Body of pancreas (tissue), 4 donors: Measurements from ENCODE around the gene FBXL7. TPM values are rescaled to one million over a fixed set of nuclear protein-coding genes. Genes with fewer than 3 reads are reported as not detected.

Experiments
- ATAC-seq: fragments of 150-250 bp; one replicate; pipeline ENCODE4 v1.9.1; 2016
- DNase-seq, 4 donors: peaks; one replicate each; pipeline ENCODE4 v3.0.0-alpha.2; 2019
- H3K27ac ChIP-seq, 4 donors: fragments of 200-600 bp; sonication (generic); 1 replicate in 3 of 4; 2 replicates in 1 of 4; pipeline versions ENCODE4 v1.5.1 to v1.6.1; 2016 to 2019; ENCODE audit warnings: mild to moderate bottlenecking in 1 of 4, mixed read lengths in 1 of 4, moderate library complexity in 1 of 4
- H3K27me3 ChIP-seq, 2 donors: fragments of 200-600 bp; sonication (generic); one replicate each; pipeline ENCODE4 v1.6.0; 2016; ENCODE audit warnings: mild to moderate bottlenecking in 1 of 2
- H3K36me3 ChIP-seq, 2 donors: fragments of 200-600 bp; sonication (generic); replicated peaks in 1 of 2; 2 replicates each; pipeline ENCODE4 v1.5.1; 2016; ENCODE audit warnings: low read depth in 2 of 2; ENCODE audit not compliant: insufficient read depth in 1 of 2
- H3K4me1 ChIP-seq: fragments of 200-600 bp; sonication (generic); one replicate; pipeline ENCODE4 v1.6.0; 2016
- H3K4me3 ChIP-seq, 2 donors: fragments of 200-600 bp; sonication (generic); 1 replicate in 1 of 2; 2 replicates in 1 of 2; pipeline ENCODE4 v1.5.1; 2016 to 2019
- H3K9me3 ChIP-seq, 3 donors: fragments of 200-600 bp; sonication (generic); 1 replicate in 2 of 3; 2 replicates in 1 of 3; pipeline ENCODE4 v1.5.1; 2016
- POLR2A ChIP-seq, 3 donors: fragments of 450-650 bp; IDR thresholded peaks; one replicate each; pipeline ENCODE4 v1.6.1; 2016; ENCODE audit warnings: antibody characterized with exemption in 3 of 3, mild to moderate bottlenecking in 2 of 3
- WGBS, 2 donors: methylation state at CpG; one replicate each; pipeline ENCODE4 v1.1.5; 2017; 5-methylcytosine and 5-hydroxymethylcytosine counted together
- intact Hi-C: fragments of 100-400 bp; cut with DNase I; formaldehyde crosslinking; loops from one replicate; pipeline ENCODE4 v1.15.1; 2023
- total RNA-seq, 2 donors: library from RNA; depleted of rRNA; stranded (reverse); fragments of >200 nt; gene quantifications; one replicate each; pipeline ENCODE4 v1.1.0, GENCODE V29; 2016
- TF ChIP-seq, protein P1 (sequence below), 7 experiments: fragments of 450-650 bp in 4 of 7; fragments of 200-600 bp in 3 of 7; sonication (generic) in 3 of 7; IDR thresholded peaks; one replicate each; pipeline ENCODE4 v1.5.1; 2016 to 2019; ENCODE audit warnings: antibody characterized with exemption in 7 of 7

The FBXL7 gene
- total RNA-seq, 2 donors from 2014 or later, result 3.1 to 4.0 TPM

DNA sequence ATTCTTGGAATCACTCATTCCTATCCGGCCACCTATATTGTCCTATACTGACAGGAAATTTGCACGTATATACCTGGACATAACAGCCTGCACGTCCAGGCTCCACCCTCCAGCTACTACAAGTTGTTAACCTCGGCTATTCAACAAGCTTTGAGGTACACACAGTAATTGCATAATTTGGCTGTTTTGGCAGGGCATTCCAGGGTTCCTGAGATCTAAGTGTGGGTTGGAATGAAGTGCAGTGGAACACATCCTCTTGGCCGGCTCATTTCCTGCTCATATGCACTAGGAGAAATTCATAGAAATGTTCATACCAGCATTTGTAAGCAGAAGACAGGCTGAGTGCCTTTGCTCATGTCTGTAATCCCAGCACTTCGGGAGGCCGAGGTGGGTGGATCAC is 222.3 kb downstream of the FBXL7 start:
- no peaks in the 10 kb centered on the region for H3K36me3 ChIP-seq
- DNase-seq (no peak), ATAC-seq (no peak)
- no peaks in the 10 kb centered on the region for H3K27me3 ChIP-seq
- intact Hi-C loops, result no loop called here
- 74% methylated on average over 6 to 7 of the region's 7 CpGs for WGBS, 2 donors
- no peak overlapping the region for H3K27ac ChIP-seq
- H3K4me1 ChIP-seq, result no peaks in the 10 kb centered on the region
- H3K9me3 ChIP-seq, result peaks cover 0 to 2% (median 0%) of the 10 kb centered on the region in 3 donors
- no peak for TF ChIP-seq POLR2A (IDR thresholded peaks at IDR 0.05)
- TF ChIP-seq, protein P1, sequence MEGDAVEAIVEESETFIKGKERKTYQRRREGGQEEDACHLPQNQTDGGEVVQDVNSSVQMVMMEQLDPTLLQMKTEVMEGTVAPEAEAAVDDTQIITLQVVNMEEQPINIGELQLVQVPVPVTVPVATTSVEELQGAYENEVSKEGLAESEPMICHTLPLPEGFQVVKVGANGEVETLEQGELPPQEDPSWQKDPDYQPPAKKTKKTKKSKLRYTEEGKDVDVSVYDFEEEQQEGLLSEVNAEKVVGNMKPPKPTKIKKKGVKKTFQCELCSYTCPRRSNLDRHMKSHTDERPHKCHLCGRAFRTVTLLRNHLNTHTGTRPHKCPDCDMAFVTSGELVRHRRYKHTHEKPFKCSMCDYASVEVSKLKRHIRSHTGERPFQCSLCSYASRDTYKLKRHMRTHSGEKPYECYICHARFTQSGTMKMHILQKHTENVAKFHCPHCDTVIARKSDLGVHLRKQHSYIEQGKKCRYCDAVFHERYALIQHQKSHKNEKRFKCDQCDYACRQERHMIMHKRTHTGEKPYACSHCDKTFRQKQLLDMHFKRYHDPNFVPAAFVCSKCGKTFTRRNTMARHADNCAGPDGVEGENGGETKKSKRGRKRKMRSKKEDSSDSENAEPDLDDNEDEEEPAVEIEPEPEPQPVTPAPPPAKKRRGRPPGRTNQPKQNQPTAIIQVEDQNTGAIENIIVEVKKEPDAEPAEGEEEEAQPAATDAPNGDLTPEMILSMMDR (IDR thresholded peaks at IDR 0.05), result no peak
- no peak overlapping the region for H3K4me3 ChIP-seq

DNA sequence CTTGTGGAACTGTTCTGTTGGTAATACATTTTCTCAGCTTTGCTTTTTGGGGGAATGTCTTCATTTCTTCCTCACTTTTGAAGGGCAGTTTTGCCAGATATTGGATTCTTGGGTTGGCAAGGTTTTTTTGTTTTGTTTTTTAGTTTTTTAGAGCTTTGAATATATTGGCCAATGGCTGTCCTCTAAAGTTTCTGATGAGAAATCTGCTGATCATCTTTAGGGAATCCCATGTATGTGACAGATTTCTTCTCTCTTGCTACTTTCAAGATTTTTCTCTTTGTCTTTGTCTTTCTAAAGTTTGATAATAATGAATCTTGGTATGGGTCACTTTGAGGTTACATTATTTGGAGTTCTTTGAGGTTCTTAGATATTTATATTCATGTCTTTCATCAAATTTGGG is 227.4 kb downstream of the FBXL7 start:
- no peak overlapping the region for H3K4me3 ChIP-seq
- TF ChIP-seq, protein P1 (IDR thresholded peaks at IDR 0.05), result no peak
- TF ChIP-seq POLR2A (IDR thresholded peaks at IDR 0.05), result no peak
- intact Hi-C loops, result no loop called here
- no peaks in the 10 kb centered on the region for H3K27me3 ChIP-seq
- no peaks in the 10 kb centered on the region for H3K36me3 ChIP-seq
- H3K27ac ChIP-seq, result no peak overlapping the region
- ATAC-seq (no peak), DNase-seq (no peak)
- peaks cover 0 to 10% (median 0%) of the 10 kb centered on the region in 3 donors for H3K9me3 ChIP-seq
- no peaks in the 10 kb centered on the region for H3K4me1 ChIP-seq

DNA sequence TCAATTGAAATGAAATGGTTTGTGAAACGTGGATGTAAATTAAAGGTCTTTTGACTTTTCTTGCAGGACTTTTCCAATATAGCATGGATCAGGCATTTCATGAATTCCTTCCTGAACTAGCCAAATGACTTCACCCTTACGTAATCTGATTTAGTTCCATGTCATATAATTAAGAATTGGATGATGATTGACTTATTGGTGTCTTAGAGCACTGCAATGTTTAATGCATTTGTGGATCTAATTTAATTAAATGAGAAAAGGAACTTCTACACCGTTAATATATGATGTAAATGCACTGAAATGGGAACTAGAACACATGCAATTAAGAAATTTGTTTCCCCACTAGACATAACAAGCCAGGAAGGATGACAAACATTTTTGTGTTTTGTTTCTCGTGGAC is 228.8 kb downstream of the FBXL7 start:
- ATAC-seq (no peak), DNase-seq (no peak)
- H3K36me3 ChIP-seq, result no peaks in the 10 kb centered on the region
- no peak overlapping the region for H3K4me3 ChIP-seq
- TF ChIP-seq, protein P1 (IDR thresholded peaks at IDR 0.05), result no peak
- no peak for TF ChIP-seq POLR2A (IDR thresholded peaks at IDR 0.05)
- WGBS, 2 donors, result 53% methylated on average over 4 of the region's 4 CpGs
- H3K27me3 ChIP-seq, result no peaks in the 10 kb centered on the region
- H3K27ac ChIP-seq, result no peak overlapping the region
- H3K4me1 ChIP-seq, result no peaks in the 10 kb centered on the region
- peaks cover 0 to 10% (median 0%) of the 10 kb centered on the region in 3 donors for H3K9me3 ChIP-seq
- intact Hi-C loops, result no loop called here

DNA sequence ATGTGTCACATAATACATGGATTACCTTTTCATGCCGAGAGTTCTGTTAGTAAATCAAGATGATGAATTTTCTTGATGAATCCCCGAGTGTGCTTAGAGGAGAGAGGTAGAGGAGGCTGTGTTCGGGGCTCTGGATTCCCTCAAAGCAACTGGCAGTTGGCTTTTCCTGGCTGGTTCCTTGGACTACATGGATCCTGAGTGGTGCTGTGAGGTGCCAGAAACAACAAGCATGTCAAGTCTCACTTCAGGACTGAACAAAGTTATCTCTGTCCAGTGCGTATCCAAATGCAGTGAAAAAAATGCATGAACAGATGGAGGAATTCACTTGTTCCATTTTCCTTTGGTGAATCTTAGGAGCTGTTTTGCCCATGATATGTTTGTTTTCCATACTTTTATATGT is 231.7 kb downstream of the FBXL7 start:
- TF ChIP-seq POLR2A (IDR thresholded peaks at IDR 0.05), result no peak
- TF ChIP-seq, protein P1 (IDR thresholded peaks at IDR 0.05), result no peak
- DNase-seq (no peak), ATAC-seq (no peak)
- intact Hi-C loops, result no loop called here
- Histone ChIP-seq H3K27me3 (no peaks in the 10 kb centered on the region), H3K9me3 (peaks cover 0 to 10% (median 0%) of the 10 kb centered on the region in 3 donors), H3K36me3 (no peaks in the 10 kb centered on the region), H3K27ac (no peak overlapping the region), H3K4me1 (no peaks in the 10 kb centered on the region), H3K4me3 (no peak overlapping the region)
- 51 to 54% methylated on average over 4 of the region's 4 CpGs for WGBS, 2 donors

DNA sequence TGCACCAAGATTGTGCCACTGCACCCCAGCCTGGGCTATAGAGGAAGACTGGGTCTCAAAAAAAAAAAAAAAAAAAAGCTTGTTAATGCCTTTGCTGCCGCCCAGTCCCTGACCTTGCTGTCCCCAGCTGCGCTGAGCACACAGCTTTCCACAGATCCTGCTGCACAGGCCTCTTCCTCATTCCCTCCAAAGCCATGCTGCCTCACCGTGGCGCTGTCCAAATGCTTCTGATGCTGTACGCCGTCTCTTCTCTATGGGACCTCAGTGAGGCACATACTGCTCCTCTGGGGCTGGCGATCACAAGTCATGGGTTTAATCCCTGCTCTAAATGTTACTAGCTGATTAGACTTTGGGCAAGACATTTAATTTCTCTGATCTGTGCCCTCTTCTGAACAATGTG is 234.1 kb downstream of the FBXL7 start:
- no peaks in the 10 kb centered on the region for H3K4me1 ChIP-seq
- no peak overlapping the region for H3K27ac ChIP-seq
- intact Hi-C loops, result no loop called here
- H3K4me3 ChIP-seq, result no peak overlapping the region
- TF ChIP-seq, protein P1 (IDR thresholded peaks at IDR 0.05), result no peak
- no peaks in the 10 kb centered on the region for H3K9me3 ChIP-seq
- no peaks in the 10 kb centered on the region for H3K36me3 ChIP-seq
- WGBS, 2 donors, result 71 to 77% methylated on average over 7 of the region's 7 CpGs
- ATAC-seq (no peak), DNase-seq (no peak)
- no peaks in the 10 kb centered on the region for H3K27me3 ChIP-seq
